Activated CD8-positive, alpha-beta memory T cell treated with anti-CD3 and anti-CD28 coated beads, Interleukin-2, amount 50 U/mL, for 48 hours (primary cell): Measurements from ENCODE around the gene ARHGEF4.
"Not testable (repeated sequence)": the region's sequence is repeated elsewhere in the genome, so short reads cannot be mapped to it uniquely, and the experiment has no call there.

Experiments
- DNase-seq: peaks from one replicate; pipeline ENCODE4 v3.0.0-alpha.2; 2020

The ARHGEF4 gene

DNA sequence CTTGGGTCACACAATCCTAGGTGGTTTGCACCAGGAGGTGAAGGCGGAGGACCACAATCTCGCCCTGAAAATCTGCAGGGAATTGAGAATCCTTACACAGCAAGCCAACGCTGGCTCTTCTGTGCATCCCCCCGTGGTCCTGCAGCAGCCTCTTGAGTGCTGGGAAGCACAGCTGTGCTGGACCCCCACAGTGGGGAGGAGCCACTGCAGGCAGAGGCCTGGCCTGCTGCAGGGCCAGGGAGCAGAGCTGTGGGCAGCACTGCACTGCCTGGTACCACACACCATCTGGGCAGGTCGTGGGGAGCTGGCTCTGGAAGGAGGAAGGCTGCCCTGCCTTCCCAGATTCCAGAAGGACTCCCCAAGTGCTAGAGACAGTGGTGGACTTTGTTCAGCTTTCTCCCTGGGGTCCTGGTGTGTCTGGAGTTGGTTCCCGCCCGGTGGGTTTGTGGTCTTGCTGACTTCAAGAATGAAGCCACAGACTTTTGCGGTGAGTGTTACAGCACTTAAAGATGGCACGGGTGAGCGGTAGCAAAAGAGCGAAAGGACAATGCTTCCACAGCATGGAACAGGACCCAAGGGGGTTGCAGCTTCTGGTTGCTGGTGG is 150.3 kb downstream of the ARHGEF4 start:
- DNase-seq = no peak

DNA sequence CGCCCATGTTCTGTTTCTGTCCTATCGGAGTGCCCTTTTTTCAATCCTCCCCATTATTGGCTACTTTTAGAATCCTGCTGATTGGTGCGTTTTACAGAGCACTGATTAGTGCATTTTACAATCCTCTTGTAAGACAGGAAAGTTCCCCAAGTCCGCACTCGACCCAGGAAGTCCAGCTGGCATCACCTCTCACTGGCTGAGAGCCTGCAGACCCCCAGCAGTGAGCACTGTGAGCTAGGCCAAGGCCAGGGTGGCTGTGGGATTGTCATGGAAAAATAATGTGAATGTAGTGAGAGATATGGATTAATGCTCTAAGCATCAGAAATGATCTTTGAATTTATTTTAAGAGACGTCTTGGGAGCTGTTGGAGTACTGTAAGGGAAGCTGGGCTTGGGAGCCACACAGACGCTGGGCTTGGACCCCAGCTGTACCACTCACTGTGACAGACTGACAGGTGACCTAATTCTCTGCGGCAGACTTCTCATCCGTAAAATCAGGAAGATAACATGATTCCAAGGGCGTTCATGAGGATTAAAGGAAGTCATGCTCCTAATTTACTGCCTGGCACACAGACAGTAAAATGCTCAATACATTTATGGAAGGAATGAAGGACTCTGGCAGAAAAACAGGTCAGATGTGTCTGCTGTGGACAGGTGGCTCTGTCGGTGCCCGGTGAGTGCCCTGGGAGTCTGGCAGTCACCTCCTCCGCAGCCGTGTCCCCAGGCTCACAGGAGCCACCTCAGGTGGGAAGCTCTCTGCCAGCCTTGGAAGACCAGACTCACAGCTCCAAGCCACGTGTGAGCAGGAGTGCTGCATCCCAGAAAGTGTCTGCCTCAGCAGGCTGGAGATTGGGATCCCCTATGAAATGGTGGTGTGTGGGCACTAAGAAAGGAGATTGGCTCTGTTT is 151.1 kb downstream of the ARHGEF4 start:
- no peak for DNase-seq

DNA sequence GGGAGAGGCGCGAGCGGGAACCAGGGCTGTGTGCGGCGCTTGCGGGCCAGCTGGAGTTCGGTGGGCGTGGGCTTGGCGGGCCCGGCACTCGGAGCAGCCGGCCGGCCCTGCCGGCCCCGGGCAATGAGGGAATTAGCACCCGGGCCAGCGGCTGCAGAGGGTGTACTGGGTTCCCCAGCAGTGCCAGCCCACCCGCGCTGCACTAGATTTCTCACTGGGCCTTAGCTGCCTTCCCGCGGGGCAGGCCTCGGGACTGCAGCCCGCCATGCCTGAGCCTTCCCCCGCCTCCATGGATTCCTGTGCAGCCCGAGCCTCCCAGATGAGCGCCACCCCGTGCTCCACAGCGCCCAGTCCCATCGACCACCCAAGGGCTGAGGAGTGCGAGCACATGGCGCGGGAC is 154.7 kb downstream of the ARHGEF4 start:
- not testable (repeated sequence) for DNase-seq

DNA sequence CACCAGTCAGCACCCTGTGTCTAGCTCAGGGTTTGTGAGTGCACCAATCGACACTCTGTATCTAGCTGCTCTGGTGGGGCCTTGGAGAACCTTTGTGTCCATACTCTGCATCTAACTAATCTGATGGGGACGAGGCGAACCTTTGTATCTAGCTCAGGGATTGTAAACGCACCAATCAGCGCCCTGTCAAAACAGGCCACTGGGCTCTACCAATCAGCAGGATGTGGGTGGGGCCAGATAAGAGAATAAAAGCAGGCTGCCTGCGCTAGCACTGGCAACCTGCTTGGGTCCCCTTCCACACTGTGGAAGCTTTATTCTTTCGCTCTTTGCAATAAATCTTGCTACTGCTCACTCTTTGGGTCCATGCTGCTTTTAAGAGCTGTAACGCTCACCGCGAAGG is 155.3 kb downstream of the ARHGEF4 start:
- DNase-seq = not testable (repeated sequence)

DNA sequence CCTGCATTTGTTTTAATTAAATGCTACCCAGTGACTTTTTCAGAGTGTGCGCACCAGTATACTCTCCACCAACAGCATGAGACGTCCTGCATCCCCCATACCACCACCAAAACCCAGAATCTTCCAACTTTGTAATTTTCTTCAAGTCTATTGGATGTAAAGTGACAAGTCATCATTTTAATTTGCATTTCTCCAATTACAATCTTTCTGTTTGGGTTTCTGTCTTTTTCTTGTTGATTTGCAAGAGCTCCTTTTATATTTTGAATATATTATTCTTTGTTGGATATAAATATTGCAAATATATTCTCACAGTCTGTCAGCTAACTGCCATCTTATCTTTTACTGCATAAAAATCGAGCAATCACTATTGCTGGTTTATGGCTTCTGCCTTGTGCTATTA is 160.0 kb downstream of the ARHGEF4 start:
- DNase-seq = no peak

DNA sequence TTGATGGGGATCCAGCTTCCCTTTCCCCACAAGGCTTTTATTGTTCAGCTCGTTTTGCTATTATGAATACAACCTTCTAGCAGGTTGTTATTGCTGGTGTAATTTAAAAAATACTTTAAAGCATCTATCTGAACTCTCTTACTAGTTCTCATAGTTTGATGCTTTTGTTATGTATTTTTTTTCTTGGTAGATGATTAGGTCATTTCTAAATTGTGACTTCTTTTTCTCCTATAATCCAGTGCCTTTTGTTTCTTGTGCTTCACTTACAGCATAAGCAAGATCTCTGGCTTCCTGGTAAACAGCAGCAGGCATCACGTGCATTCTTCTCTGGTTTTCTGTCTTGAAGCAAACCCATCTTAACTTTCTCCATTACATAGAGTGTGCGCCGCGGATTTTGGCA is 160.5 kb downstream of the ARHGEF4 start:
- no peak for DNase-seq

DNA sequence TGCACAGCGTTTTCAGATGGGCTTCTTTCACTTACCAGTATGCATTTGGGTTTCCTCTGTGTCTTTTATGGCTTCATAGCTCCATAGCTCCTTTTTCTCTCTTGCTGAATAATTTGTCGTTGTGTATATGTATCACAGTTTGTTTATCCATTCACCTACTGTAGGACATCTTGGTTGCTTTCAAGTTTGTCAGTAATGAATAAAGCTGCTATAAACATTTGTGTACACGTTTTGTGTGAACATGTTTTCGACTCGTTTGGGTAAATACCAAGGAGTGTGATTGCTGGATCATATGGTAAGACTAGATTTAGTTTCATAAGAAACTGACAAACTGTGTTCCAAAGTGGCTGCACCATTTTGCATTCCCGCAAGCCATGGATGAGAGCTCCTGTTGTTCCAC is 161.8 kb downstream of the ARHGEF4 start:
- DNase-seq = no peak

DNA sequence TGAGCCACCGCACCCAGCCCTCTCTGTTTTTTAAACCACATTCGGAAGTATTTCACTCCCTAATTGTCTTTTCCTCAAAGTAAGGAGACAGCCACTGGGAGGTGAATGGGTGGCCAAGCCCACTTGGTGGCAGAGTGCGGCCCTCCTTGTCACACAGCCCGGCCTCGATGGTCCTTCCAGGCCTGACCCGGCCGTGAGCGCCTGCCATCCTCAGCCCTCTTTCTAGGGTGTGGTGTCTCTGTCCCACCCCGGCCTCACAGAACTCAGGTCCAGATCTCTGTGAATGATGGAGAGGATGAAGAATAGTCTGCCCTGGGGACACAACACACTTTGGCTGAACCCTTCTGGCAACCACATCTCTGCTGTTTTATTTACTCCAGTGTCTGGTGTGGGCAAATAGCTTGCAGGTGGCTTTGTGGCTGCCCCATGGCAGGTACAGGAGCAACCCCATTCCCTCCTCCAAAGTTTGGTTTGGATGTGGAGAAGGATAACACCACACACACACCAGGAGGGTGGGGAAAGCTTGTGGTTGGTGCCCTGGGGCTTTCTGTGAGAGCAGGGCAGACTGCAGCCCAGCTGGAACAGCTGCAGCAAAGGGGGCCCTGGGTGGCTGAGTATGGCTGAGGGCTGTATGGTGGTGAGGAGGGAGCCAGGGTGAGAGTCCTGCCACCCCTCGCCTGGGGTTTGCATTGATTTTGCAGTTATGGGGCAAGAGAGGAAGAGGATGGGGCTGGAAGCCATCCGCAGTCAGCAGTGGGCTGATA is 167.9 kb downstream of the ARHGEF4 start:
- DNase-seq = no peak

DNA sequence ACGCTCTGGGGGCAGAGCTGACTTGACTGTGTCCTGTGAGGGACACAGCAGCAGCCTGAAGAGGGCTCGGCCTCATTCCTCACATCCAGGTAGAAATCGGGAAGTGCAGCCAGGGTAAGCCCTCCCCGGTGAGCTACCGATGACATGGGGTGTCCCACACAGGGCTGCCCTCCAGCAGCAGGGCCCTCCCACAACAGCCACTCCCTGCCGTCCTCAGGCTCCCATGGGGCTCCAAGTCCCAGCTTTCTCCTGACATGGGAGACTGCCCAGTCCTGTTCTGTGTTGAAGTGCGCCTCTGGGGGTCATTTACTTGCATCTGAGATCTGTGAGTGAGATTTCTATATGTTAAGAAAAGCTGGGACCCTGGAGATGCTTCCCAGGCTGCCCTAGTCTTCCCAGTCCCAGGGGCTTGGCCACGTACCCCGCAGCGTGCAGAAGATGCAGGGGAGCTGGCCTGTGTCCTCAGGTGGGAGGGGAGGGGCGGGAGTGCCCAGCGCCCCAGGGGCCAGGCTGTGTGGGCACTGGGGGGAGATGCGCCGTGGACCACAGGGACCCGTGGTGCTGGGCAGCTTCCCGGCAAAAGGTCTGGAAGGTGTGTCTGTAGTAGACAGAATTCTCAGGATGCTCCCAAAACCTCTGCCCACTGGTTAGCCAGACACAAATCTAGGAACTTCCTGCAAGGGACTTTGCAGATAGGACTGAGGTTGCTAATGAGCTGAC is 168.7 kb downstream of the ARHGEF4 start:
- no peak for DNase-seq

DNA sequence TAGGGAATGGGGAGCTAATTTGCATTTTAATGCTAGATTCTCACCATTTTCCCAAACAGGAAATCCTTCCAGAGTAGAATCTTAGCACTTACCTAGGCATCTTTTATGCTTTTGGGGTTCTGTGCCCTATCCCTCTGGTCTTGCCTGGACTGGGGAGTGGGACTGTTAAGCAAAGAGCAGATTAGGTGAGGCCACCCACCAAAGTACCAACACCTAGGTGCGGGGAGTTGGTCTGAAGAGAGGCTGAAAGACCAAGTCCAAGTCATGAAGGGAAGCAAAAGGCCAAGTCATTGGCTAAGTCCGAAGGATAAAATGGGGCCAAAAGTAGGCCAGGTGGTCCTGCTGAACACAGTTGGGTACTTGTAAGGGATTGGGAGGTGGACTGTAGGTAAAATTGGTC is 169.8 kb downstream of the ARHGEF4 start:
- DNase-seq = no peak

DNA sequence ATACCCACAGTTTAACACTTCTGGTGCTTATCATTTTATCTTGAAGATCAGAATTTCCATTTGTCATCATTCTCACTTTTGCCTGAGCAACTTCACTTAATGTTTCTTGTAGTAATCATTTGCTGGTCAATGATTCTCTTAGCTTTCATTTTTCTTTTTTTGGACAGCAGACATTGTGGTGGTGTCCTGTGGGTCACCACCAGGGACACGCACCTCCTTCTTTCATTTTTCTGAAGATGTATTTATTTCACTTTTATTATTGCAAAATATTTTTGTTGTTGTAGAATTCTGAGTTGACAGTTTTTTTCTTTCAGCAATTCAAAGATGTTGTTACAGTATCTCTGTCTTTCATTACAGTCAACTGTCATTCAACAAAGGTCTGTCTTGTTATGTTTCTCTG is 172.3 kb downstream of the ARHGEF4 start:
- DNase-seq = no peak

DNA sequence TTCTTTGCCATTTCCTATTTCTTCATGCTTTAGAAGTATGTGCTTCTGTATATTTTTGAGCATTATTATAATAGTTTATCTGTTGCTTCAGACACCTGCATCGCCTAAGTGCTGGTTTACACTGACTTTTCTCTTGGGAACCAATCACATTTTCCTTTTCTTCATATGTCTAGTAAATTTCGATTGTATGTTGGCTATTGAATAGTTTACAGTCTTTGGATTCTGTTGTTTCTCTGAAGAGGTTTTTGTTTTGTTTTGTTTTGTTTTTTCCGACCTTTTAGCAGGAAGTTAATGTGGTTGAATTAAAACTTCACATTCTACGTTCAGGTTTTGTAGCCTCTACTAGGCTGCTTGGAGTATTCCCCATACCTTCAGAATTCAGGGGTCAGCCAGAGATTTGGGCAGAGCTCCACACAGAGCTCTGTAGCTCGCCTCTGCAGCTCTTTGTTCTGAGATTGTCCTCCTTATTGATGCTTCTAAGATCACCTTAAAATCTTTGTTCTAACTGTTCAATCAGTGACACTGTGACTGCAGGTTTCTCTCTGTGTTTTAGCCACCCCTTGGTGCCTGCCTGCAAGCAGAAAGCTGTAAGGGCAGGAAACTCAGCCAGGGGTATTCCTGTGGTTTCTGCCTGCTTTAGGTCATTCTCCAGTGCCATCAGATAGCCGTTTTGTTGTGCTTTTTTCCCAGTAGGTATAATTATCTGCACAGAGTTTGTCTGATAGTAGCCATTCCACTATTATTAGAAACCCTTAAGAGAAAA is 173.2 kb downstream of the ARHGEF4 start:
- no peak for DNase-seq

DNA sequence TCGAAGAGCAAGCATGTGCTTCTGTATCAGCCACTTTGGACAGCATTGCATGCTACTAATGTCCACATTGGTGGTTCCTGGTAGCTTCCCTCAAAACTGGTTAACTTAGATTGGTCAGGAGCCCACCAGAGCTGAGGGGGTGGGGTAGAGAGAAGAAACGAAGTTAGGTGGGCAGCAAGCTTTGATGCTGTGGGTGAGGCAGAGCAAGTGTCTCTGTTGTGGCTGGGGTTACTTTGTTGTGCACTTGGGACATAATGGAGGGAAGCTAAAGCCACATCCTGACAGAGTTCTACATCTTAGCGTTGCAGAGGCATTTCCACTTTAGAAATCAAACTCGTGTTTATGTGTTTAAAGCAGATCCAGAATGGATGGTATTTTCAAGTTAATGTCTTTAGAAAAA is 173.9 kb downstream of the ARHGEF4 start:
- no peak for DNase-seq

DNA sequence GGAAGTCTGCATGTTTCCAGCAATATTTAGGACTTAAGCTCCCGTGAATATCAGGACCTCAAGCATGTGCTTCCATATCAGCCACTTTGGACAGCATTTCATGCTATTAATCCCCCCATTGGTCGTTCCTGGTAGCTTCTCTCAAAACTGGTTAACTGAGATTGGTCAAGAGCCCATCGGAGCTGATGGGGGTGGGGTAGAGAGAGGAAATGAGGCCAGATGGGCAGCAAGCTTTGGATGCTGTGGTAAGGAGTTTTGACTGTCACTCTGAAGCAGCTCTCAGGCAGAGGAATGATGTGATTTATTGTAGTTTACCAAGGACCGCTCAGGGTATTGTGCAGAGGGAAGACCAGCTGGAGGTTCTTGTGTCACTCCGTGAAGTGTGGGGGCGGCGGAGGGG is 174.8 kb downstream of the ARHGEF4 start:
- no peak for DNase-seq

DNA sequence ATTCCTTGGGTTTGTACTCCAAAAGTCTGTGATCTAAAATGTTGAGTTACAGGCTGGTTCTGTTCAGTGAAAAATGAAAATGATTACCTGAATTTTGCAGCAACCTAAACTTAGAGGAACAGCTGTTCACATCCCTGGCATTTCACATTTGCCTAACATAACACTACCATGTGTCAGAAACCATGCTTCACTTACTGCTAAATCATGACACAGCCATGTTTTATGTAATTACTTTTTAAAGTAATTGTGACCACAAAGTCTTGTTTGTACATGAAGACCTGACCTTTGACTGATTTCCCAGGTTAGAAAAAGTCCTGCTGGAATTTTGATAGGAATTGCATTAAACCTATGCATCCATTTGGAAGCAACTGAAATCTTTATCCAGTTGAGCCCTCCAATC is 177.4 kb downstream of the ARHGEF4 start:
- no peak for DNase-seq

DNA sequence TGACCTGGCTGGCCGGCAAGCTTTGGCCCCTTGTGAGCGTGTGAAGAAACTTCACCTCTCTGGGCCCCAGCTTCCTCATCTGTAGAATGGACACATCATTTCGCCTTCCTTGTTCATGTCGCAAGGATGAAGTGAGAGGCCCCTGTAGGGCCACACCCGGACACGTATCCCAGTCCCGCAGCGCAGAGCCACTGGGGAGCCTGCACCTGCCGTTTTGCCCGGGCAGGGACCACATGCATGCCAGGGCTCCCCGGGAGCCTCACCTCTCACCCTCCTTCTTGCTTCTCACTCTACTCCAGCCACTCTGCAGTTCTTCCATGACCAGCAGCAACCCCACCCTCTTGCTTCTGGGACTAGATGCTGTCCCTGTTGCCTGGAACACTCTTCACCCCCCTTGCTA is 179.1 kb downstream of the ARHGEF4 start:
- DNase-seq = no peak

DNA sequence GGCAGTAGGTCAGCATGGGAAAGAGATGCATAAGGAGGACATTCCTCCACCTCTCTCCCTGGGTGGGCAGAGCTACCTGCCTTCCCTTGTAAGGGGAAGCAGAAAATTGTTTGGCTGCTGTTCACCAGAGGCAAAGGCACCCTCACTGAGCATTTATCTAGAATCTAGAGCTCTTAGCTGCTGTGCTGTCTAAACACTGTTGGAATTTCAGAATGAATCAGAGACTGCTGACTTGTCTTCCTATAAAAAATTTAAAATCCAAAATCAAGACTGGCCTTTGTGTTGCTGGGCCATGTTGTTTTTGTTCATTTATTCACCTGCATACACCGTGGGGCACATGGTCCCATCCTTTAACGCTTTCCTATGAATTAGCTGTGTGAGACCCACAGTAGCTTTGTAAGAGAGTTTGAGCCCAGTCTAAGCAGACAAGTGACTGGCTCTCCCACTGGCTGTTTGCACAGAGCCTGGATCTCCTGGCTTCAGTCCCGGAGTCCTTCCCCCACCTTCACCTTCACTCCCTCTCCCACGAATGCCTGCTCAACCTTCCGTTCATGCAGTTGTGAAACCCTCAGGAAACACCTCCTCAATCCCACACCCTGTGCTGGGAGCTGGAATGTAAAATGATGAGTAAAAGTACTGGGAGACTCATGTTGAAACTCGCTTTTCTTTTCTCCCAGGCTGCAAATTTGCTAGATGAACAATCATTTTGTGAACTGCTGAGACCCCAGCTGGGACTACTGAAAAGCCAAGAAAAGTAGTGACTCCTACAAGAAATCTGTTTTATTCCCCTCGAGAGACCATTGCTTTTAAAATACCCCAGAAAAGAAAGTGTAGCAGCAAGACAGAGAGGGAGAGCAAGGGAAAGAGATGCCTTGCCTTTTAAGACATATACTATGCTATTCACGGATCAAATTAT is 180.4 kb downstream of the ARHGEF4 start:
- DNase-seq = no peak

DNA sequence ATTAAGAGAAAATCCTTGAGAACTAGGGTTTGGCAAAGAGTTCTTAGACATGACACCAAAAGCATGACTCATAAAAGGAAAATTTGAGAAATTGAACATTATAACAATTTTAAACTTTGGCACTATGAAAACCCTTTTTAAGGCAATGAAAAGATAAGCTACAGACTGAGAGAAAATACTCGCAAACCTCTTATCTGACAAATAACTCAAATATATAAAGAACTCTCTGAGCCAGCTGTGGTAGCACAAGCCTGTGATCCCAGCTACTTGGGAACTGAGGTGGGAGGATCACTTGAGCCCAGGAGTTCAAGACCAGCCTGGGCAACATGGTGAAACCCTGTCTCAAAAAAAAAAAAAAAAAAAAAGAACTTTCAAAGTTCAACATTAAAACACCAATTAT is 186.0 kb downstream of the ARHGEF4 start:
- no peak for DNase-seq

DNA sequence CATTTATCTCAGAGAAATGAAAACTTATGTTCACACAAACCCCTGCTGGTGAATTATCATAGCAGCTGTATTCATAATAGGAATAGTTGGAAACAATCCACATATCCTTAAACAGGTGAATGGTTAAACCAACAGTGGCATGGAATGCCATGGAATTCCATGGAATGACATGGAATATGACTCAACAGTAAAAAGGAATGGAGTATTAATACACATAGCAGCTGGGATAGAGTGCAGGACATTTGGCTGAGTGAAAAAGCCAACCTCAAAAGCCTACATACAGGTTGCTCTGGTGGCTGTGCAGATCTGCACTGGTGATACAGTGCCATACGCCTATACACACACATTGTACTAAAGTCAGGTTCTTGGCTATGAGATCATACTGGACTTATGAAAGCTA is 187.0 kb downstream of the ARHGEF4 start:
- no peak for DNase-seq

DNA sequence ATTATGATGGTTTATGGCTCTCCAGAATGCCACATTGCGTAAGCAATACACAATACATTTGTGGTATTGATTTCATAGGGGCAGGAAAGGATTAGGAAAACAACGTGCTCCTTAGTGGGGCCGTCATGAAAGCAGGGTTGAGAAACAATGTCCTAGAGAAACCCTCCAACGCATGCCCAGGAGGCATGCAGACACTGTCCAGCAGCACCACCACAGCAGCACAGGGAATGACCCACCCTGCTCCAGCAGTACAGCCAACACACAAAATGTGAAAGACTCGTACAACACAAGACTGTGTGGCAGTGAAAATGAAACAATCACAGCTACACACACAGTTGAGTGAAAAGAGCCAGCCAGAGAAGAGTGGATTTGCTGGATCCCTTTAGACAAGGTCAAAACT is 190.2 kb downstream of the ARHGEF4 start:
- DNase-seq = no peak
